CD4-positive, alpha-beta T cell (primary cell): ENCODE measurements around the gene INTS4. TPM values are rescaled to one million over a fixed set of nuclear protein-coding genes. Genes with fewer than 3 reads are reported as not detected.

Experiments used
- ATAC-seq: fragments of 200-7000 bp; cut with Tn5 transposase; one replicate; pipeline ENCODE4 v1.10.0; 2022; ENCODE audit warnings: mild to moderate bottlenecking; ENCODE audit not compliant: poor library complexity
- CTCF ChIA-PET: fragments of 350-600 bp; sonication (Branson Sonifier 250); formaldehyde crosslinking; loops from one replicate; lab custom pipeline; 2021; ENCODE audit warnings: antibody characterized with exemption, inconsistent platforms; lab: Charles Lee
- POLR2A ChIA-PET: fragments of 350-600 bp; sonication (Branson Sonifier 250); formaldehyde crosslinking; loops from one replicate; lab custom pipeline; 2021; ENCODE audit warnings: antibody characterized with exemption, inconsistent platforms; lab: Charles Lee
- DNase-seq, 14 experiments: peaks; one replicate each; pipeline ENCODE4 v3.0.0-alpha.2; 2013 to 2020; ENCODE audit warnings: mixed read lengths in 2 of 14
- H3K27ac ChIP-seq, 2 donors: one replicate each; pipeline versions ENCODE4 v1.5.1 to v1.7.0; 2013; ENCODE audit warnings: low read length in 2 of 2, low read depth in 1 of 2, mild to moderate bottlenecking in 1 of 2
- H3K27me3 ChIP-seq, 2 experiments: 1 replicate in 1 of 2; 2 replicates in 1 of 2; pipeline versions ENCODE4 v1.6.1 to v1.7.0; 2013; ENCODE audit warnings: low read length in 2 of 2, control low read depth in 1 of 2, mild to moderate bottlenecking in 1 of 2, moderate library complexity in 1 of 2; ENCODE audit not compliant: insufficient read depth in 2 of 2, control insufficient read depth in 1 of 2
- H3K36me3 ChIP-seq: one replicate; pipeline ENCODE4 v1.6.1; 2013; ENCODE audit warnings: low read length, control low read depth; ENCODE audit not compliant: insufficient read depth
- H3K4me1 ChIP-seq: one replicate; pipeline ENCODE4 v1.6.1; 2013; ENCODE audit warnings: low read length, control low read depth; ENCODE audit not compliant: insufficient read depth
- H3K4me3 ChIP-seq: one replicate; pipeline ENCODE4 v1.5.1; 2013; ENCODE audit warnings: mild to moderate bottlenecking, low read length, moderate library complexity
- H3K9me3 ChIP-seq, 2 experiments: 1 replicate in 1 of 2; 2 replicates in 1 of 2; pipeline versions ENCODE4 v1.6.1 to v1.7.0; 2013; ENCODE audit warnings: low read length in 2 of 2, mild to moderate bottlenecking in 2 of 2, control low read depth in 1 of 2, moderate library complexity in 1 of 2; ENCODE audit not compliant: control insufficient read depth in 1 of 2, insufficient read depth in 1 of 2
- H3K27ac Mint-ChIP-seq: one replicate; pipeline ENCODE4 v1.8.0; 2020; ENCODE audit warnings: mixed read lengths
- H3K27me3 Mint-ChIP-seq: one replicate; pipeline ENCODE4 v1.8.0; 2021; ENCODE audit warnings: mixed read lengths
- H3K36me3 Mint-ChIP-seq: one replicate; pipeline ENCODE4 v1.8.0; 2021; ENCODE audit warnings: low read depth, mixed read lengths
- H3K4me1 Mint-ChIP-seq: one replicate; pipeline ENCODE4 v1.8.0; 2021; ENCODE audit warnings: low read depth, mixed read lengths
- H3K4me3 Mint-ChIP-seq: one replicate; pipeline ENCODE4 v1.8.0; 2020; ENCODE audit warnings: mild to moderate bottlenecking, mixed read lengths
- H3K9me3 Mint-ChIP-seq: one replicate; pipeline ENCODE4 v1.8.0; 2020; ENCODE audit warnings: mixed read lengths
- intact Hi-C, 2 experiments: fragments of 100-400 bp; cut with DNase I in 1 of 2; cut with micrococcal nuclease in 1 of 2; formaldehyde crosslinking; loops; one replicate each; pipeline versions ENCODE4 v1.15.1 to v1.9.0; 2023 to 2025; cut with DNase I, micrococcal nuclease
- total RNA-seq, 174 experiments: library from RNA in 2 of 174; stranded (reverse) in 2 of 174; gene quantifications; one replicate each; pipeline ENCODE4 v1.2.3 and lab custom pipeline; 2021 to 2026
- TF ChIP-seq, protein P1 (sequence below): fragments of 200-600 bp; IDR thresholded peaks from one replicate; pipeline ENCODE4 v1.8.0; 2022; ENCODE audit warnings: antibody characterized with exemption, mild to moderate bottlenecking

The INTS4 gene
- total RNA-seq, 2 experiments from 2014 or later: 46.5 to 49.2 TPM

DNA sequence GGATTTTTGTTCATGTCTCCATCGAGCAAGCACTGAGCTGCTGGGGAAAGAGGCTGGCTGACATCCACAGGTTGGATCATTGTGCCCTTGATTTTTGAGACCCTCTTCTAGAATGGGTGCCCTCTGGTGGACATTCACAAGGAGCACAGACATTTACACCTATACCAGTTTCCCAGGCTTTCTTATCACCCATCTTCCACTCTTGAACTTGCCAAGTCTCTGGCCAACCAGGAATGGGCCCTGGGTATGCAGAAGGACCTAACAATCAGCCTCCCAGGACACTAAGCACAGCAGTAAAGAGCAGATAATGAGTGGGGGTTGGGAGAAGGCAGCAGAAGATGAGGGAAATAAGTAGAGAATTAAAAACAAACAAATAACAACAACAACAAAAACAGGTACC lies 5.7 kb upstream of the INTS4 start:
- H3K27me3 Mint-ChIP-seq: no peaks in the 10 kb centered on the region
- DNase-seq (peak in 12 of 14 experiments; percentile 10 to 74 (median 26)), ATAC-seq (peak; percentile 77)
- H3K27ac ChIP-seq: no peak overlapping the region
- H3K27ac Mint-ChIP-seq: no peak overlapping the region
- no peaks in the 10 kb centered on the region for H3K9me3 Mint-ChIP-seq
- intact Hi-C loops: loop anchor here (1.0 to 5.0 kb wide), 3 partner anchors 223 to 562 kb away; no protein-coding TSS in a partner anchor
- TF ChIP-seq, protein P1, sequence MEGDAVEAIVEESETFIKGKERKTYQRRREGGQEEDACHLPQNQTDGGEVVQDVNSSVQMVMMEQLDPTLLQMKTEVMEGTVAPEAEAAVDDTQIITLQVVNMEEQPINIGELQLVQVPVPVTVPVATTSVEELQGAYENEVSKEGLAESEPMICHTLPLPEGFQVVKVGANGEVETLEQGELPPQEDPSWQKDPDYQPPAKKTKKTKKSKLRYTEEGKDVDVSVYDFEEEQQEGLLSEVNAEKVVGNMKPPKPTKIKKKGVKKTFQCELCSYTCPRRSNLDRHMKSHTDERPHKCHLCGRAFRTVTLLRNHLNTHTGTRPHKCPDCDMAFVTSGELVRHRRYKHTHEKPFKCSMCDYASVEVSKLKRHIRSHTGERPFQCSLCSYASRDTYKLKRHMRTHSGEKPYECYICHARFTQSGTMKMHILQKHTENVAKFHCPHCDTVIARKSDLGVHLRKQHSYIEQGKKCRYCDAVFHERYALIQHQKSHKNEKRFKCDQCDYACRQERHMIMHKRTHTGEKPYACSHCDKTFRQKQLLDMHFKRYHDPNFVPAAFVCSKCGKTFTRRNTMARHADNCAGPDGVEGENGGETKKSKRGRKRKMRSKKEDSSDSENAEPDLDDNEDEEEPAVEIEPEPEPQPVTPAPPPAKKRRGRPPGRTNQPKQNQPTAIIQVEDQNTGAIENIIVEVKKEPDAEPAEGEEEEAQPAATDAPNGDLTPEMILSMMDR: peak; percentile 63
- POLR2A ChIA-PET: no interaction called here
- CTCF ChIA-PET: interaction anchor here (0.7 kb wide), 1 partner anchor 26 kb away, joined by 3 read pairs; no protein-coding TSS in a partner anchor
- no peaks in the 10 kb centered on the region for H3K36me3 Mint-ChIP-seq
- H3K9me3 ChIP-seq: no peaks in the 10 kb centered on the region
- H3K36me3 ChIP-seq: no peaks in the 10 kb centered on the region
- H3K27me3 ChIP-seq: no peaks in the 10 kb centered on the region
- no peak overlapping the region for H3K4me3 Mint-ChIP-seq
- peaks cover 9% of the 10 kb centered on the region for H3K4me1 ChIP-seq
- no peak overlapping the region for H3K4me3 ChIP-seq
- H3K4me1 Mint-ChIP-seq: peaks cover 2% of the 10 kb centered on the region

DNA sequence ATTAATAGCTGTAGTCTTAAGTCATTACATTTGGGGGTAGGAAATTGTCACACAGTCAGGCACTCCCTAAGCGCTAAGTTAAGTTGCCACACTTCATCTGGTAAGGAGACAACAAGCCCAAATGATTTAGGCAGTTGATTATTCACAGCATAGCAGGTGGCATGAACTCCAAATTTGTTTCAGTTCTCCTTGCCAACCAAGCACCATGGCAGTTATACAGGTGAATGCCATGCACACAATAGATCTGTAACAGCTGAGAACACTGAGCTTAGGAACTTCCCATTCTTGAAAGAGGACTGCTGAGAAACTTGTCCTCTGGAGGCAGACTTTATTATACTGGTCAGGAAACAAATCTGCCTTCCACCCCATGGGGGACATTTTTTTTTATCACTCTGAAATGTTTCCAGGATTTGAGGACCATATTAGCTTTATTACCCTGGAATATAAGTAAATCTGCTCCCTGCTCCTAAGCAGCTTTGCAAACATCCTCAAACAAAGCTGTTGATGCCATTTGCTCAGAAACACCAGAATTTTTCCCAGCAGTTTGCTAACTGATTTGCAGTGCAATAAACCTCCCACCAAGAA lies 5.1 kb upstream of the INTS4 start:
- Mint-ChIP-seq H3K27me3 (no peaks in the 10 kb centered on the region), H3K9me3 (no peaks in the 10 kb centered on the region), H3K36me3 (peaks cover 2% of the 10 kb centered on the region), H3K27ac (no peak overlapping the region), H3K4me1 (peaks cover 9% of the 10 kb centered on the region), H3K4me3 (no peak overlapping the region)
- intact Hi-C loops: loop anchor here (1.0 to 10.0 kb wide), 6 partner anchors 78 to 1615 kb away; partner anchors contain the start of genes GAB2 (in 1 of the 2), GVQW3 (in 1 of the 2), NDUFC2 (in 1 of the 2) and THAP12 (in 1 of the 2)
- CTCF ChIA-PET: interaction anchor here (0.7 kb wide), 2 partner anchors 27 to 46 kb away, joined by 3 read pairs; no protein-coding TSS in a partner anchor
- H3K9me3 ChIP-seq: no peaks in the 10 kb centered on the region
- H3K4me1 ChIP-seq: peaks cover 12% of the 10 kb centered on the region
- TF ChIP-seq, protein P1: no peak
- POLR2A ChIA-PET: no interaction called here
- H3K4me3 ChIP-seq: no peak overlapping the region
- ATAC-seq (no peak), DNase-seq (no peak)
- H3K27ac ChIP-seq: no peak overlapping the region
- no peaks in the 10 kb centered on the region for H3K27me3 ChIP-seq
- no peaks in the 10 kb centered on the region for H3K36me3 ChIP-seq

GRCh38 chr11:77993902-77994301 lies 566 bp downstream of the INTS4 start:
- H3K4me1 Mint-ChIP-seq: peaks cover 39% of the 10 kb centered on the region
- DNase-seq: peak in 3 of 14 experiments; percentile 3 to 28 (median 5)
- H3K36me3 Mint-ChIP-seq: peaks cover 21% of the 10 kb centered on the region

More at GRCh38 chr11:77993902-77994301, 566 bp downstream of the INTS4 start:
- TF ChIP-seq, protein P1: no peak
- no peaks in the 10 kb centered on the region for H3K27me3 Mint-ChIP-seq
- H3K4me3 Mint-ChIP-seq: peak overlapping the region; percentile 96
- no peaks in the 10 kb centered on the region for H3K27me3 ChIP-seq
- ChIA-PET CTCF (interaction anchor here (0.9 to 1.6 kb wide), 4 partner anchors 51 to 171 kb away, joined by 3 to 5 read pairs (median 4); partner anchors contain the start of gene ALG8), POLR2A (interaction anchor here (0.8 to 2.7 kb wide), 6 partner anchors 52 to 1550 kb away, joined by 3 to 61 read pairs (median 8); partner anchors contain the start of genes AAMDC, ALG8, GAB2 and RSF1)
- no peak for ATAC-seq
- H3K4me1 ChIP-seq: peaks cover 22% of the 10 kb centered on the region
- no peaks in the 10 kb centered on the region for H3K9me3 ChIP-seq
- peak overlapping the region; percentile 77 to 85 for H3K27ac ChIP-seq
- no peaks in the 10 kb centered on the region for H3K9me3 Mint-ChIP-seq
- peak overlapping the region; percentile 95 for H3K27ac Mint-ChIP-seq
- H3K36me3 ChIP-seq: peaks cover 19% of the 10 kb centered on the region
- intact Hi-C loops: loop anchor here (1.0 to 10.0 kb wide), 7 partner anchors 145 to 1609 kb away; partner anchors contain the start of genes KCTD21 (in 2 of the 2), USP35 (in 2 of the 2), AAMDC (in 1 of the 2) and ALG8 (in 1 of the 2)
- peak overlapping the region; percentile 83 for H3K4me3 ChIP-seq
